ENCODE measurements around the gene SEC11A.
A peak's percentile ranks its signal among the peaks of the same experiment; 100 is the strongest.
"Not testable (repeated sequence)": the region's sequence is repeated elsewhere in the genome, so short reads cannot be mapped to it uniquely, and the experiment has no call there.

The SEC11A gene

GRCh38 chr15:84654689-84655453, 61.1 kb downstream of the SEC11A start:
- Mint-ChIP-seq H3K4me3 (peak overlapping the region; percentile 99), H3K9me3 (no peaks in the 10 kb centered on the region), H3K36me3 (peaks cover 19% of the 10 kb centered on the region), H3K27ac (peak overlapping the region; percentile 85), H3K4me1 (peaks cover 55% of the 10 kb centered on the region), H3K27me3 (peaks cover 12% of the 10 kb centered on the region)
- DNase-seq: peak; percentile 84
- CTCF ChIA-PET: interaction anchor here (0.8 to 4.6 kb wide), 11 partner anchors 56 to 223 kb away, joined by 3 to 36 read pairs (median 7); partner anchors contain the start of genes SEC11A and ZNF592

GRCh38 chr15:84653910-84654688, 61.8 kb downstream of the SEC11A start, which contains the start of gene WDR73:
Gene WDR73 (minus strand): TSS chr15:84654283. CDS start chr15:84654274, 9 bp downstream.
- Mint-ChIP-seq H3K4me3 (peak within 1 kb of the TSS; percentile 99), H3K27ac (peak within 1 kb of the TSS; percentile 85), H3K4me1 (peaks cover 52% of the 10 kb centered on the region), H3K36me3 (peaks cover 17% of the 10 kb centered on the region), H3K9me3 (no peaks in the 10 kb centered on the region), H3K27me3 (peaks cover 12% of the 10 kb centered on the region)
- CTCF ChIA-PET: interaction anchor here (0.6 to 4.6 kb wide), 12 partner anchors 16 to 276 kb away, joined by 3 to 36 read pairs (median 4); partner anchors contain the start of genes SEC11A, ZNF592 and ZSCAN2
- DNase-seq: peak; percentile 98

- Mint-ChIP-seq H3K4me3 (peak overlapping the region; percentile 99), H3K36me3 (peaks cover 21% of the 10 kb centered on the region), H3K9me3 (no peaks in the 10 kb centered on the region), H3K27ac (peak overlapping the region; percentile 85), H3K27me3 (peaks cover 11% of the 10 kb centered on the region), H3K4me1 (peaks cover 50% of the 10 kb centered on the region)
- CTCF ChIA-PET: interaction anchor here (0.7 to 4.6 kb wide), 8 partner anchors 16 to 224 kb away, joined by 3 to 36 read pairs (median 5); partner anchors contain the start of genes SEC11A and ZSCAN2
- no peak for DNase-seq
Measured at GRCh38 chr15:84653584-84653909, 62.4 kb downstream of the SEC11A start.

GRCh38 chr15:84649706-84650105, 66.2 kb downstream of the SEC11A start:
- no peak overlapping the region for H3K27ac Mint-ChIP-seq
- no peaks in the 10 kb centered on the region for H3K27me3 Mint-ChIP-seq
- no peak for DNase-seq
- CTCF ChIA-PET: interaction anchor here (1.1 to 1.8 kb wide), 3 partner anchors 9 to 278 kb away, joined by 3 to 4 read pairs (median 3); partner anchors contain the start of gene NMB
- peaks cover 38% of the 10 kb centered on the region for H3K4me1 Mint-ChIP-seq
- no peak overlapping the region for H3K4me3 Mint-ChIP-seq
- H3K9me3 Mint-ChIP-seq: no peaks in the 10 kb centered on the region
- H3K36me3 Mint-ChIP-seq: peaks cover 43% of the 10 kb centered on the region

GRCh38 chr15:84648539-84648938, 67.4 kb downstream of the SEC11A start:
- H3K27ac Mint-ChIP-seq: no peak overlapping the region
- CTCF ChIA-PET: interaction anchor here (1.4 to 1.8 kb wide), 4 partner anchors 10 to 279 kb away, joined by 3 to 8 read pairs (median 4); no protein-coding TSS in a partner anchor
- no peak overlapping the region for H3K4me3 Mint-ChIP-seq
- no peak for DNase-seq
- peaks cover 44% of the 10 kb centered on the region for H3K36me3 Mint-ChIP-seq
- no peaks in the 10 kb centered on the region for H3K27me3 Mint-ChIP-seq
- no peaks in the 10 kb centered on the region for H3K9me3 Mint-ChIP-seq
- H3K4me1 Mint-ChIP-seq: peaks cover 32% of the 10 kb centered on the region

GRCh38 chr15:84647726-84648125, 68.2 kb downstream of the SEC11A start:
- no peaks in the 10 kb centered on the region for H3K9me3 Mint-ChIP-seq
- H3K4me3 Mint-ChIP-seq: no peak overlapping the region
- H3K4me1 Mint-ChIP-seq: peaks cover 26% of the 10 kb centered on the region
- CTCF ChIA-PET: interaction anchor here (1.1 to 1.6 kb wide), 3 partner anchors 9 to 13 kb away, joined by 4 to 8 read pairs (median 4); no protein-coding TSS in a partner anchor
- H3K27ac Mint-ChIP-seq: no peak overlapping the region
- H3K27me3 Mint-ChIP-seq: no peaks in the 10 kb centered on the region
- H3K36me3 Mint-ChIP-seq: peaks cover 48% of the 10 kb centered on the region
- no peak for DNase-seq

- Mint-ChIP-seq H3K4me3 (no peak overlapping the region), H3K27ac (no peak overlapping the region), H3K27me3 (no peaks in the 10 kb centered on the region), H3K4me1 (peaks cover 14% of the 10 kb centered on the region), H3K9me3 (no peaks in the 10 kb centered on the region), H3K36me3 (peaks cover 44% of the 10 kb centered on the region)
- CTCF ChIA-PET: interaction anchor here (0.9 to 1.9 kb wide), 2 partner anchors 15 to 47 kb away, joined by 3 to 8 read pairs; no protein-coding TSS in a partner anchor
- no peak for DNase-seq
Measured at GRCh38 chr15:84645997-84646396, 69.9 kb downstream of the SEC11A start.

- Mint-ChIP-seq H3K27ac (no peak overlapping the region), H3K9me3 (no peaks in the 10 kb centered on the region), H3K4me1 (peaks cover 14% of the 10 kb centered on the region), H3K36me3 (peaks cover 49% of the 10 kb centered on the region), H3K27me3 (no peaks in the 10 kb centered on the region), H3K4me3 (no peak overlapping the region)
- CTCF ChIA-PET: interaction anchor here (0.6 to 1.9 kb wide), 2 partner anchors 47 to 253 kb away, joined by 3 to 8 read pairs; no protein-coding TSS in a partner anchor
- DNase-seq: no peak
Measured at GRCh38 chr15:84645496-84645895, 70.4 kb downstream of the SEC11A start.

- Mint-ChIP-seq H3K4me1 (peaks cover 10% of the 10 kb centered on the region), H3K9me3 (no peaks in the 10 kb centered on the region), H3K4me3 (no peak overlapping the region), H3K27me3 (no peaks in the 10 kb centered on the region), H3K27ac (no peak overlapping the region), H3K36me3 (peaks cover 57% of the 10 kb centered on the region)
- no peak for DNase-seq
- CTCF ChIA-PET: interaction anchor here (1.4 to 2.1 kb wide), 3 partner anchors 9 to 45 kb away, joined by 3 to 6 read pairs (median 3); no protein-coding TSS in a partner anchor
Measured at GRCh38 chr15:84643838-84644237, 72.1 kb downstream of the SEC11A start.

- not testable (repeated sequence) for DNase-seq, H3K9me3 Mint-ChIP-seq, H3K27me3 Mint-ChIP-seq, H3K4me3 Mint-ChIP-seq, H3K4me1 Mint-ChIP-seq, H3K27ac Mint-ChIP-seq
- CTCF ChIA-PET: interaction anchor here (0.7 to 2.1 kb wide), 3 partner anchors 9 to 54 kb away, joined by 3 to 6 read pairs (median 3); no protein-coding TSS in a partner anchor
- H3K36me3 Mint-ChIP-seq: peaks cover 60% of the 10 kb centered on the region
Measured at GRCh38 chr15:84642640-84643039, 73.3 kb downstream of the SEC11A start.

GRCh38 chr15:84641871-84642270, 74.1 kb downstream of the SEC11A start:
- H3K36me3 Mint-ChIP-seq: peaks cover 60% of the 10 kb centered on the region
- H3K27ac Mint-ChIP-seq, H3K27me3 Mint-ChIP-seq, DNase-seq, H3K4me3 Mint-ChIP-seq, H3K4me1 Mint-ChIP-seq, H3K9me3 Mint-ChIP-seq: not testable (repeated sequence)
- CTCF ChIA-PET: interaction anchor here (2.1 kb wide), 1 partner anchor 43 kb away, joined by 6 read pairs; no protein-coding TSS in a partner anchor

- H3K27ac Mint-ChIP-seq: peak overlapping the region; percentile 1
- H3K27me3 Mint-ChIP-seq: no peaks in the 10 kb centered on the region
- no peak for DNase-seq
- no peak overlapping the region for H3K4me3 Mint-ChIP-seq
- peaks cover 26% of the 10 kb centered on the region for H3K4me1 Mint-ChIP-seq
- no peaks in the 10 kb centered on the region for H3K9me3 Mint-ChIP-seq
- peaks cover 59% of the 10 kb centered on the region for H3K36me3 Mint-ChIP-seq
- CTCF ChIA-PET: interaction anchor here (0.6 to 6.2 kb wide), 6 partner anchors 9 to 207 kb away, joined by 3 to 54 read pairs (median 6); partner anchors contain the start of genes WDR73 and ZSCAN2
Measured at GRCh38 chr15:84638103-84638502, 77.8 kb downstream of the SEC11A start.

- peaks cover 55% of the 10 kb centered on the region for H3K4me1 Mint-ChIP-seq
- CTCF ChIA-PET: interaction anchor here (0.7 to 6.2 kb wide), 6 partner anchors 9 to 294 kb away, joined by 3 to 54 read pairs (median 3); partner anchors contain the start of gene ZSCAN2
Measured at GRCh38 chr15:84634228-84634837, 81.6 kb downstream of the SEC11A start.

More at GRCh38 chr15:84634228-84634837, 81.6 kb downstream of the SEC11A start:
- Mint-ChIP-seq H3K27ac (peak overlapping the region; percentile 88), H3K27me3 (no peaks in the 10 kb centered on the region), H3K36me3 (peaks cover 39% of the 10 kb centered on the region), H3K4me3 (peak overlapping the region; percentile 82), H3K9me3 (no peaks in the 10 kb centered on the region)
- no peak for DNase-seq

Measured in activated naive CD4-positive, alpha-beta T cell treated with anti-CD3 and anti-CD28 coated beads, Interleukin-2, amount 10 ng/mL, durations not matched to agents 7 days and 5 days (primary cell).